ENCODE data around the gene PARVA.

Gene PARVA

GRCh38 chr11:12546122-12546521, 168.8 kb downstream of the PARVA start:
- TF ChIP-seq ZFX (IDR thresholded peaks at IDR 0.05; ENCODE audit: borderline replicate concordance) (no peak), CTCF (IDR thresholded peaks at IDR 0.05) (no peak)
- no peak overlapping the region for H3K27ac ChIP-seq

- no peak overlapping the region for H3K27ac ChIP-seq
- TF ChIP-seq ZFX (IDR thresholded peaks at IDR 0.05; ENCODE audit: borderline replicate concordance): no peak
- TF ChIP-seq CTCF (IDR thresholded peaks at IDR 0.05): no peak
Observed at GRCh38 chr11:12546660-12547059, 169.3 kb downstream of the PARVA start.

GRCh38 chr11:12547953-12548650, 170.7 kb downstream of the PARVA start:
- TF ChIP-seq ZFX (IDR thresholded peaks at IDR 0.05; ENCODE audit: borderline replicate concordance) (no peak), CTCF (IDR thresholded peaks at IDR 0.05) (no peak)
- no peak overlapping the region for H3K27ac ChIP-seq

DNA sequence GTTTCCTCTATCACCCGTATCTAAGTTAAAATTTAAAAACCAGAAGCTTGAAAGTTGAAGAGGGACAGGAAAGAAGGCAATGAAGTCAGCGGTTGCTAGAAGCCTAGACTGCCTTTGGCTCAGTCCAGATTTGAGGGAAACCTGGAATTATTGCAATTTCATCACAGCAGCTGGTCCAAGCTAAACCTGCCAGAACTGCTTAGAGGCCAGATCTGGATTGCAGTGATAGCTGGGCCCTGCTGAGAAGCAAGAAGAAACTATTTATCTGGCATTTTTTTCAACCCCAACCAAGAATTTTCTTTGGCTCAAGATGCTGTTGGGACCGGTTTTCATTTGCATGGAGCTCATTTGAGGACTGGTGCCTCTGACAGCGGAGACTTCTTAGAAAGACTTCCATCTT, 175.3 kb downstream of the PARVA start:
- no peak overlapping the region for H3K27ac ChIP-seq
- no peak for TF ChIP-seq ZFX (IDR thresholded peaks at IDR 0.05; ENCODE audit: borderline replicate concordance)
- no peak for TF ChIP-seq CTCF (IDR thresholded peaks at IDR 0.05)

- H3K27ac ChIP-seq: no peak overlapping the region
- TF ChIP-seq ZFX (IDR thresholded peaks at IDR 0.05; ENCODE audit: borderline replicate concordance): no peak
- no peak for TF ChIP-seq CTCF (IDR thresholded peaks at IDR 0.05)
Observed at GRCh38 chr11:12554122-12554521, 176.8 kb downstream of the PARVA start.

- H3K27ac ChIP-seq: no peak overlapping the region
- TF ChIP-seq CTCF (IDR thresholded peaks at IDR 0.05): no peak
- TF ChIP-seq ZFX (IDR thresholded peaks at IDR 0.05; ENCODE audit: borderline replicate concordance): no peak
Observed at GRCh38 chr11:12556155-12556554, 178.8 kb downstream of the PARVA start.

DNA sequence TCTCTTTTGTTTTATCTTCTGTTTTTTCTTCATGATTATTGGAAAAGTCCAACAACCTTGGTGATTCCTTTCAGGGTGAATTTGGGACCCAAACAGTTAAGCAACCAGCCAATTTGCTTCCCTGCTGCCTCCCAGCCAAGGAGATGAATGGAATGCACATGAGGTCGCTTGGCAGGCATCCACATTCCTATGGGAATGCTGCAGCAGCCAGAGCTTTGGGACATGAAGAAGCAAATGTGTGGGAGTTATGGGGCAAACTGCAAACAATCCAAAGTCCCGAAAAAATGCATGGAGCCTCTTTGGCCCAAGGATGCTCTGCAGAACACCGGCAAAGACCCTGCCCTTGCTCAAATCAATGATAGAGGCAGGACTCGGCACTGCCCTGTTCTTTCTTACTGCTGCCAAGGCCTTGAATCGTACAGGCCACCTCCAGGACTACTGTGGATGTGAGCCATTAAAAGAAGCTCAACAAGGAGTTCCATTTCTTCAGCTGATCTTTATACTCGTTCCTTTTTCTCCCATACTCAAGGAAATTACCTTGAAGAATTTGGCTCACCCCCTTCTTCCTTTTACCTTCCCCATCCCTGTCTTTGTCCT, 179.5 kb downstream of the PARVA start:
- no peak overlapping the region for H3K27ac ChIP-seq
- no peak for TF ChIP-seq CTCF (IDR thresholded peaks at IDR 0.05)
- no peak for TF ChIP-seq ZFX (IDR thresholded peaks at IDR 0.05; ENCODE audit: borderline replicate concordance)
